GM13977 (cell line): Measurements from ENCODE around the gene PTGES3L.
"Not testable (repeated sequence)": the region's sequence is repeated elsewhere in the genome, so short reads cannot be mapped to it uniquely, and the experiment has no call there.

Experiments
- DNase-seq: peaks from one replicate; pipeline ENCODE4 v3.0.0; 2012; ENCODE audit warnings: low spot score
- CTCF ChIP-seq: IDR thresholded peaks from 2 replicates; pipeline ENCODE4 v1.5.1; 2012; ENCODE audit warnings: mild to moderate bottlenecking, control low read depth; ENCODE audit not compliant: insufficient read depth; ENCODE audit errors: extremely low read depth, missing control alignments
- in situ Hi-C: fragments of 300-500 bp; cut with MboI; formaldehyde crosslinking; loops from one replicate; pipeline ENCODE4 v1.12.0; 2022; ENCODE audit warnings: low sequenced_read_pairs, low pct_unique_long_range_greater_than_20kb, mixed read lengths, inconsistent platforms; ENCODE audit not compliant: unreplicated experiment

PTGES3L gene

GRCh38 chr17:43014020-43014648 is 34.3 kb upstream of the PTGES3L start:
- TF ChIP-seq CTCF, result no peak
- in situ Hi-C loops, result no loop called here
- DNase-seq, result no peak

- no peak for TF ChIP-seq CTCF
- in situ Hi-C loops, result no loop called here
These were observed 33.4 kb upstream of the PTGES3L start for GRCh38 chr17:43013296-43013695.

GRCh38 chr17:43011728-43012472 is 32.0 kb upstream of the PTGES3L start:
- no peak for DNase-seq
- in situ Hi-C loops, result no loop called here
- TF ChIP-seq CTCF, result no peak

More at GRCh38 chr17:43013296-43013695, 33.4 kb upstream of the PTGES3L start:
- DNase-seq, result no peak

- in situ Hi-C loops, result no loop called here
- no peak for TF ChIP-seq CTCF
- DNase-seq, result no peak
These were observed 30.9 kb upstream of the PTGES3L start for GRCh38 chr17:43010667-43011308.

- peak; percentile 81 for DNase-seq
- peak; percentile 59 for TF ChIP-seq CTCF
- in situ Hi-C loops, result no loop called here
These were observed 27.0 kb upstream of the PTGES3L start, which contains the start of gene IFI35 for GRCh38 chr17:43006639-43007551. TSS of gene IFI35 (plus strand) at chr17:43006784. CDS start at chr17:43006948, 164 bp downstream.

GRCh38 chr17:43003542-43004172 is 23.8 kb upstream of the PTGES3L start:
- no peak for DNase-seq
- in situ Hi-C loops, result no loop called here
- TF ChIP-seq CTCF, result no peak

GRCh38 chr17:43000894-43001293 is 21.0 kb upstream of the PTGES3L start:
- in situ Hi-C loops, DNase-seq: not testable (repeated sequence)
